Activated naive CD8-positive, alpha-beta T cell treated with anti-CD3 and anti-CD28 coated beads for 36 hours (primary cell): ENCODE data around the gene MRTFB. TPM values are rescaled to one million over a fixed set of nuclear protein-coding genes. Genes with fewer than 3 reads are reported as not detected.

Experiments used
- DNase-seq: peaks from one replicate; pipeline ENCODE4 v3.0.0; 2021
- H3K27ac Mint-ChIP-seq: one replicate; pipeline ENCODE4 v1.8.0; 2022; ENCODE audit warnings: mild to moderate bottlenecking, moderate library complexity, mixed read lengths
- H3K27me3 Mint-ChIP-seq: one replicate; pipeline ENCODE4 v1.8.0; 2022; ENCODE audit warnings: mild to moderate bottlenecking, mixed read lengths
- H3K36me3 Mint-ChIP-seq: one replicate; pipeline ENCODE4 v1.8.0; 2021; ENCODE audit warnings: mild to moderate bottlenecking, mixed read lengths
- H3K4me1 Mint-ChIP-seq: one replicate; pipeline ENCODE4 v1.8.0; 2021; ENCODE audit warnings: mixed read lengths
- H3K4me3 Mint-ChIP-seq: one replicate; pipeline ENCODE4 v1.8.0; 2022; ENCODE audit warnings: mild to moderate bottlenecking, moderate library complexity, mixed read lengths
- H3K9me3 Mint-ChIP-seq: one replicate; pipeline ENCODE4 v1.8.0; 2022; ENCODE audit warnings: mixed read lengths
- total RNA-seq, 2 experiments: library from RNA; stranded (reverse); gene quantifications; one replicate each; pipeline ENCODE4 v1.2.3, GENCODE V29; 2021

Gene MRTFB
- total RNA-seq, 2 experiments from 2014 or later, result 10.9 to 12.4 TPM

DNA sequence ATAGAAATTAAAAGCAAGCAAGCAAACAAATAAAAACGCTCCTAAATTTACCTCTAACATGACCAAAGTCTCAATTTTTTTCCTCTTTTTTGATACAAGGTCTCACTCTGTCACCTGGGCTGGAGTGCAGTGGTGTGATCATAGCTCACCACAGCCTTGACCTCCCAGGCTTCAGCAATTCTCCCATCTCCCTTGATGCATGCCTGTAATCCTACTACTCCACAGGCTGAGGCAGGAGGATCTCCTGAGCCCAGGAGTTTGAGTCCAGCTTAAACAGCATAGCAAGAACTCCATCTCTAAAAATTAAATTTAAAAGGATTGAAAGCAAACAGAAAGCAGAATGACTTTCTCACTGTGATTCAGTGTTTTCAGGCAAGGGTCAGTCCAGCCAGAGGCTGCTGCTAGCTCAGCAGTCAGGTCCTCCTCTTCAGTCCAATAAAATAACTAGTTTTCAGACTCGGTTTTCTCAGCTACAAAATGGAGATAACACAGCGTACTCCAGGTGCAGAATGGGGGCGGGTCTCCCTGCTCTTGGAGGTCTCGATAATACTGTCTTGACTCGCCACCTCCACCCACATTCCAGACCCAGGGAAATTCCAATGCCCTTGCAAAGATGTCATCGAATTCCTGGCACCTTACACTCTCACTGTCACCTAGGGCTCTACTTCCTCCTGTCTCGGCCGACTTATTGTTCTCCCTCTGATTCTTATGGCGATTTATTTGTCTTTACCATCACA is 20.7 kb upstream of the MRTFB start:
- no peaks in the 10 kb centered on the region for H3K36me3 Mint-ChIP-seq
- no peaks in the 10 kb centered on the region for H3K4me1 Mint-ChIP-seq
- H3K4me3 Mint-ChIP-seq, result no peak overlapping the region
- H3K9me3 Mint-ChIP-seq, result peaks cover 1% of the 10 kb centered on the region
- H3K27ac Mint-ChIP-seq, result no peak overlapping the region
- no peak for DNase-seq
- no peaks in the 10 kb centered on the region for H3K27me3 Mint-ChIP-seq

DNA sequence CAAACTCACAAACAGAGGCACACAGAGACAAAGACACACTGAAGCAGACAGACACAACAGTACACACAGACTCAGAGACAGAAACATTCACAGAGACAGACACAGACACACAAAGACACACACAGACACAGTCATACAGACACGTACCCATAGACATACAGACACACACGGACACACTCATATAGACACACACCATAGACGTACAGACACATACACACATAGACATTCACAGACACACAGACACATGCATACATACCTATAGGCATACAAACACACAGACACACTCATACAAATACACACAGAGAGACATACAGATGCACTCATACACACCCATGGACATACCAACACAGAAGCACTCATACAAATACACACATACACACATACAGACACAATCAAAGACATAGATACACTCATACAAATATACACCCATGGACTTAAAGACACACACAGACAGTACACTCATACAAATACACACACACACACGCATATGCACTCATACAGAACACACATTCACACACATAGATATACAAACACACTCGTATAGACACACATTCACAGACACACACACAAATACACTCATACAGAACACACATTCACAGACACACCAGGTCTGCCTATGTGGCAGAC is 19.9 kb upstream of the MRTFB start:
- Mint-ChIP-seq H3K27ac (no peak overlapping the region), H3K36me3 (no peaks in the 10 kb centered on the region), H3K9me3 (peaks cover 1% of the 10 kb centered on the region), H3K4me1 (no peaks in the 10 kb centered on the region), H3K27me3 (peaks cover 3% of the 10 kb centered on the region), H3K4me3 (no peak overlapping the region)
- no peak for DNase-seq

DNA sequence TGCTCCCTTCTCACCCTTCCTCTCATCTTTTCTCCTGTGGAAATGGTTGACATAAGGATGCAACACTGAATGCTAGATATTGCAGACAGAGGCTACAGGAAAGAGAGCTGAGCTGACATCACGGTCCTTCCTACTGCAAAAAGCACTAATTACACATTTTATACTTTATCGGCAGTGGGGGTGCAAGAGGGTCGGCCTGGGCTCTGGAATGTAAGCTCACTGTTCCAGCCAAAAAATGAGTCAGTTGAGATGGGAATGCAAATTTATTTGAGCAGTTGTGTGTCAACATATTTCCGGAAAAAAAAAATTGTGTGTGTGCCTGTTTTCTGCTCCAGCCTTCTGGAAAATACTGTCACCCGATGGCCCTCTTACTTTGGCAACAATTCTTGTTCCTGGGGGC is 14.1 kb upstream of the MRTFB start:
- Mint-ChIP-seq H3K4me1 (no peaks in the 10 kb centered on the region), H3K9me3 (no peaks in the 10 kb centered on the region), H3K36me3 (no peaks in the 10 kb centered on the region), H3K27me3 (peaks cover 16% of the 10 kb centered on the region), H3K27ac (no peak overlapping the region), H3K4me3 (no peak overlapping the region)
- DNase-seq, result no peak

DNA sequence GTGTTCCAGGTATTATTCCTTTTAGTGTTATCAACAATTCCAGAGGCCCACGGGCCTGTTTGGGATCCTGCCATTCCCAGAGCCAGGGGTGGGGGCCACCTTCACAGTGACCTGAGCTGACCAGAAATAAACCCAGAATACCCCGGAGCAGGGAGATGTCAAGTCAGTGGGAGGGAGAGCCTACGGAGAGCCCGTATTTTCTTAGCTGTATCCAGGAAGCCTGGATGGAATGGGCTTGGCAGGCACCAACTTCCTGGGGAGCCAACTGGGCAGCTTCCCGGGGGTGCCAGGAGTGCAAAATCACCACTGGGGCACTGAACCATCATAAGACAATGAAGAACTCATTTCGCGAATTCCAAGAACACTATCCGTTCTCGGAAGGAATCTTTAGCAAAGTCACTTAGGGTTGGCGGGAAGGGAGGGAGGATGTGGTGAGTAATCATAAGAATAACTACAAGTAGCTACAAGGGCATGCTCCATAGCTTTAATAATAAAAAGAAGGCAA is 13.2 kb upstream of the MRTFB start:
- Mint-ChIP-seq H3K9me3 (no peaks in the 10 kb centered on the region), H3K36me3 (no peaks in the 10 kb centered on the region), H3K27me3 (peaks cover 16% of the 10 kb centered on the region), H3K4me3 (no peak overlapping the region), H3K4me1 (no peaks in the 10 kb centered on the region), H3K27ac (no peak overlapping the region)
- DNase-seq, result no peak

DNA sequence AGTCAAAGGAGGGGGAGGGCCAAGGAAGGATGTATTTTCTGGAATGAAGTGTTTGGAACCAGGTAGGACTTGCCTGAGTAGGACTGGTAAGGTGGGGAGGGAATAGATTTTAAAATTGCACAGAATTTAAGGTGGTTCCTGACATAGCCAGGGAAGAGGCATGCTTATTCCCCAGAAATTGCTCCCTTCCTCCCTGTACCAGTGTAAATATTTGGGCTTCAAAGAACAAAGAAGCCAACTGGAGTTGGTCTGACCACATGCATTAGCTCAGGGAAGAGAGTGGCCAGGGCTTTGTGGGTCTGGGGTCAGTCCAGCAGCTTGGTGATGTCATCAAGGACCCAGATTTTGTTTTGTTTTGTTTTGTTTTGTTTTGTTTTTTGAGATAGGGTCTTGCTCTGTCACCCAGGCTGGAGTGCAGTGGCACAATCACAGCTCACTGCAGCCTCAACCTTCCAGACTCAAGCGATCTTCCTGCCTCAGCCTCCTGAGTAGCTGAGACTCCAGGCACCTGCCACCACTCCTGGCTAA is 9.3 kb upstream of the MRTFB start:
- H3K27me3 Mint-ChIP-seq, result peaks cover 12% of the 10 kb centered on the region
- no peaks in the 10 kb centered on the region for H3K36me3 Mint-ChIP-seq
- H3K4me1 Mint-ChIP-seq, result no peaks in the 10 kb centered on the region
- no peak overlapping the region for H3K27ac Mint-ChIP-seq
- H3K9me3 Mint-ChIP-seq, result no peaks in the 10 kb centered on the region
- no peak overlapping the region for H3K4me3 Mint-ChIP-seq
- no peak for DNase-seq

DNA sequence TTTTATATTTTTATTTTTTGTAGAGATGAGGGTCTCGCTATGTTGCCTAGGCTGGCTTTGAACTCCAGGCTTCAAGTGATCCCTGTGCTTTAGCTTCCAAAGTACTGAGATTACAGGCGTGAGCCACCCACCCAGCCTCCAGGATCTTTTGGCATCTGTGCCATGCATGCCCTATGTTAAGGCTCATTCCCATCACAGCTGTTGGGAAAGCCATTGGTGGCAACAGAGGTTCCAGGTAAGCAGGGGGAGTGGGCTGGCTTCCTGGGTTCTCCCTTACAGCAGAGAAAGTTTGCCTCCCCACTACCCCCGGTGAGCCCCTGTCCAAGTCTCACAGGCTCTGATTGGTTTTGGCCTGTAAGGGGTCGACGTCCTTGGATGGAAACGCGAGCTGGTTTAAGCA is 8.9 kb upstream of the MRTFB start:
- Mint-ChIP-seq H3K9me3 (no peaks in the 10 kb centered on the region), H3K36me3 (no peaks in the 10 kb centered on the region), H3K27ac (no peak overlapping the region), H3K4me1 (no peaks in the 10 kb centered on the region), H3K27me3 (peaks cover 11% of the 10 kb centered on the region), H3K4me3 (no peak overlapping the region)
- DNase-seq, result no peak

DNA sequence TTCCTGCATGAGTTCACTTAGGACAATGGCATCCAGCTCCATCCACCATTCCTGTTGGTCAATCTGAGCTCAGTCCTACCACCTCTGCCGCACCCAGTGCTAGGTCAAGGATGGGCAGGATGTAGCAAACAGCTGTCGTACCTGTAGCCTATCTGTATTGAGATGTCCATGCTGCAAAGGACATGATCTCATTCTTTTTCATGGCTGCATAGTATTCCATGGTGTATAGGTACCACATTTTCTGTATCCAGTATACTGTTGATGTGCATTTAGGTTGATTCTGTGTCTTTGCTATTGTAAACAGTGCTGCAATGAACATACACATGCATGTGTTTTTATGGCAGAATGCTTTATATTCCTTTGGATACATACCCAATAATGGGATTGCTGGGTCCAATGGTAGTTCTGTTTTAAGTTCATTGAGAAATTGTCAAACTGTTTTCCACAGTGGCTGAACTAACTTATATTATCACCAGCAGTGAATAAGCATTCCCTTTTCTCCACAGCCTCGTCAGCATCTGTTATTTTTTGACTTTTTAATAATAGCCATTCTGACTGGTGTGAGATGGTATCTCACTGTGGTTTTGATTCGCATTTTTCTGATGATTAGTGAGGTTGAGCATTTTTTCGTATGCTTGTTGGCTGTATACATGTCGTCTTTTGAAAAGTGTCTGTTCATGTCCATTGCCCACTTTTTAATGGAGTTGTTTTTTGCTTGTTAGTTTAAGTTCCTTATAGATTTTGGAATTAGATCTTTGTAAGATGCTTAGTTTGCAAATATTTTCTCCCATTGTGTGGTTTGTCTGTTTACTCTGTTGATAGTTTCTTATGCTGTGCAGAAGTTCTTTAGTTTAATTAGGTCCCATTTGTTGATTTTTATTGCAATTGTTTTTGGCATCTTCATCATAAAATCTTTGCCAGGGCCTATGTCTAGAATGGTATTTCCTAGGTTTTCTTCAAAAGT is 7.2 kb upstream of the MRTFB start:
- Mint-ChIP-seq H3K4me3 (no peak overlapping the region), H3K27me3 (no peaks in the 10 kb centered on the region), H3K9me3 (no peaks in the 10 kb centered on the region), H3K36me3 (no peaks in the 10 kb centered on the region), H3K4me1 (no peaks in the 10 kb centered on the region), H3K27ac (no peak overlapping the region)
- no peak for DNase-seq

DNA sequence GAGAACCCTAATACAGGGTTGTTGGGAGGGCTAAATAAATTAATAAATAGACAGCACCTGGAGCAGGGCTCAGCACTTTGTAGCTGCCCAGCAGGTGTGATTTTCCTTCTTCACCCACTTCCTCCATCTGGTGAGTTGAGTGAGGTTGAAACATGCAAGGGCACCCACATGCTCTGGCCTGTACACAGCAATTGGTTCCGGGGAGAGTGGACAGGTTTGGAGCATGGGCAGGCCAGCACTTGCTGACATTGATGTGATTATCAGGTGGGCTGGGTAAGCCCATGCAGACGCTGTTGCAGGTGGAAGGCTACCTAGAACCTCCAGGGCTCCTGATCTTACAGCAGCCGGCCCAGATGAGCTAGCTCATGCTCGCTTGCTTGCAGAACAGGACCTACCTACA is 1.3 kb upstream of the MRTFB start:
- DNase-seq, result no peak
- H3K36me3 Mint-ChIP-seq, result peaks cover 3% of the 10 kb centered on the region
- no peak overlapping the region for H3K4me3 Mint-ChIP-seq
- no peak overlapping the region for H3K27ac Mint-ChIP-seq
- H3K9me3 Mint-ChIP-seq, result no peaks in the 10 kb centered on the region
- H3K27me3 Mint-ChIP-seq, result no peaks in the 10 kb centered on the region
- peaks cover 10% of the 10 kb centered on the region for H3K4me1 Mint-ChIP-seq

DNA sequence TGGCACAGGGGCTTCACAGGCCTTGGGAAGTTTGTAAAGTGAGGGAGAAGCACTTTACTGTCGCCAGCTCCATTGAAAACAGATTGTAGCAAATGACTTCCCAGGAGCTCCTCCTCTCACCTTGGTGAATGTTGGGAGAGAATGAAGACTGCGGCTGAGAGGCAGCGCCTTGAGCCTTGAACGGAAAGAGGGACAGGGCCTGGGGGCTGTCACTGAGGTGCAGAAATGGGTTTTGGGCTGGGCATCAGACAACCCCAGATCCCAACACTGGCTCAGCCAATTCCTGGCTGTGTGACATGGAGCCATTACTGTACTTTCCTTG is 603 bp upstream of the MRTFB start:
- H3K9me3 Mint-ChIP-seq, result no peaks in the 10 kb centered on the region
- no peaks in the 10 kb centered on the region for H3K27me3 Mint-ChIP-seq
- peak overlapping the region; percentile 88 for H3K4me3 Mint-ChIP-seq

DNA sequence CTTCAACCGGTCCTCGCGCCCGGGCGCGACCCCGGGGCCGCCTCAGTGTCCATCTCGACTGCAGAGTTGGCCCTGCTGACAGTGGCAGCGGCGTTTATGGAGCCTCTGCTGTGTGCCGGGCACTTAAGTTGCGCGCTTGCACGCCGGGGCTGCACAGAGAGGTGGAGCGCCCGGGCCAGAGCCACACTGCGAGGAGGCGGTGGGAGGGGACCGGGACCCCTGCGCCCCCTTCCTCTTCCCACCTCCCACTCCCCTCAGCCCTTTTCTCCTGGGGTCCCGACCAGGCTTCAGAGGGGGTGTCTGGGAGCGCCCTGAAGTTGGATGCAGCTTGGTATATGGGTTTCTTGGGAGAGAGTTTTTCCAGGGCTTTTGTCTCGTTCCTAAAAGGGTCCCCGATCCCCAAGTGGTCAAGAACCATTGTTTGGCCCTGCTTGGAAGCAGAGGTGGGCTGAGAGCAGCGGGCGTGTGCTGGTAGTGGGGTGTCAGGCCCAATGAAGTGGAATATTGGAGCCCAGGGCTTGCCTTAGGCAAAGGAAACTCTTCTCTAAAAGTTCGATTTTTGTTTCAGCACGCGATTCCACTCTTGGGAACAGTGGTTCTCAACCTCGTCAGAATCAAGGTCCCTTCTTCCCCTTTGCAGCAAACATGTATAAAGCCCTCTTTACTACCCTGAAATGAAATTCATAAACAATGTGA is 605 bp downstream of the MRTFB start:
- no peaks in the 10 kb centered on the region for H3K9me3 Mint-ChIP-seq
- peak overlapping the region; percentile 83 for H3K4me3 Mint-ChIP-seq
- peaks cover 3% of the 10 kb centered on the region for H3K36me3 Mint-ChIP-seq
- no peak overlapping the region for H3K27ac Mint-ChIP-seq
- DNase-seq, result peak; percentile 37
- peaks cover 10% of the 10 kb centered on the region for H3K4me1 Mint-ChIP-seq
- no peaks in the 10 kb centered on the region for H3K27me3 Mint-ChIP-seq

More for the DNA sequence above, 603 bp upstream of the MRTFB start:
- H3K27ac Mint-ChIP-seq, result peak overlapping the region; percentile 76
- no peak for DNase-seq
- peaks cover 3% of the 10 kb centered on the region for H3K36me3 Mint-ChIP-seq
- H3K4me1 Mint-ChIP-seq, result peaks cover 10% of the 10 kb centered on the region

DNA sequence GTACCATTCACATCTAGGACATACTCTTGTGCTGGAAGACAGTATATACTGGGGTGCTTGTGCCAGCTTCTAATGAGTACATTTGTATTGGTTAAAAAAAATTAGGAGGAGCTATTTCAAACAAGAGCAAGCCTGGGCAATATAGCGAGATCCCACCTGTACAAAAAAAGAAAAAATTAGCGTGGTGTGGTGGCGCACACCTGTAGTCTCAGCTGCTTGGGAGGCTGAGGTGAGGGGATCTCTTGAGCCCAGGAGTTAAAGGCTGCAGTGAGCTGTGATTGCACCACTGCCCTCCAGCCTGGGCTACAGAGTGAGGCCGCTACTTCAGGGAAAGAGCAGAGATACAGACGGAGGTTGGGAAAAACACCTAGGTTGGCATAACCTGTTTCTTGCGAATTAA is 1.2 kb downstream of the MRTFB start:
- H3K9me3 Mint-ChIP-seq, result no peaks in the 10 kb centered on the region
- peaks cover 10% of the 10 kb centered on the region for H3K4me1 Mint-ChIP-seq

DNA sequence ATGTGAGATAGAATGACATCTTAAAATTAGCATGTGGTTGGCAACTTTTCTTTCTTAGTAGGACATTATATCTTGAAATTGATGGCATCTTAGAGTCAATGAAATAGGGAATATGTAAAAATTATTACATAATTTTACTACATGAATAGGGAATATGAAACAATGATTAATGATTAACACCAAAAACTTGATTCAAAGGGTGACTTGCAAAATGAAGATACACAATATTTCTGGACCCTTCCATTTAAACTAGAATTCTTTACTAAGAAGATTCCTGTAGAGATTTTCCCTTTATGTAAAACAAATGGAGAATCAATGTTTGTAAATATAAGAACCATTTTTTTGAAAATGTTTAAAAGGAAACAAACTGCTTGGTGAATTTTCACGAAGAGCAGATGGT is 3.4 kb downstream of the MRTFB start:
- no peak overlapping the region for H3K4me3 Mint-ChIP-seq
- peaks cover 16% of the 10 kb centered on the region for H3K4me1 Mint-ChIP-seq
- H3K27ac Mint-ChIP-seq, result no peak overlapping the region
- H3K27me3 Mint-ChIP-seq, result no peaks in the 10 kb centered on the region
- no peak for DNase-seq
- peaks cover 3% of the 10 kb centered on the region for H3K36me3 Mint-ChIP-seq
- H3K9me3 Mint-ChIP-seq, result no peaks in the 10 kb centered on the region

More for the DNA sequence above, 1.2 kb downstream of the MRTFB start:
- H3K4me3 Mint-ChIP-seq, result peak overlapping the region; percentile 83
- no peaks in the 10 kb centered on the region for H3K27me3 Mint-ChIP-seq
- H3K36me3 Mint-ChIP-seq, result peaks cover 3% of the 10 kb centered on the region
- no peak for DNase-seq
- H3K27ac Mint-ChIP-seq, result no peak overlapping the region

DNA sequence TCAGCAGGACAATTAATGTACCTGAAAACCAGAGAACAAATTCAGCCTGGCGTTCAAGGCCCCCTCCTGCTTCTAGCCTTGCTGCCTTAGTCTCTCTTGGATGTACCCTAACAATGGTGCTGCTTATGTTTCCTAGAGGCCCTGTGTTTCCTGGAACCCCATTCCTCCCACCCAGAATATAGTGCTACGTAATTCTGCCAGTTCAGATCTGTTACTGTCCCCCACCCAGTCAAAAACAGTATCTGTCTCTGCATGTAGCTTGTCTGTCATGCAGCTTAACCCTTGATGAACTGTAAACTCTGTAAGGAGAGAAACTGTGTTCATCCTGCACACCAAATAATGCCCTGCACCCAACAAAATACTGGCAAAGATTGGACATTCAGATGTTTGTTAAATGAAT is 6.8 kb downstream of the MRTFB start:
- DNase-seq, result no peak
- no peak overlapping the region for H3K27ac Mint-ChIP-seq
- H3K9me3 Mint-ChIP-seq, result no peaks in the 10 kb centered on the region
- peaks cover 16% of the 10 kb centered on the region for H3K36me3 Mint-ChIP-seq
- H3K27me3 Mint-ChIP-seq, result no peaks in the 10 kb centered on the region
- no peak overlapping the region for H3K4me3 Mint-ChIP-seq
- peaks cover 12% of the 10 kb centered on the region for H3K4me1 Mint-ChIP-seq

DNA sequence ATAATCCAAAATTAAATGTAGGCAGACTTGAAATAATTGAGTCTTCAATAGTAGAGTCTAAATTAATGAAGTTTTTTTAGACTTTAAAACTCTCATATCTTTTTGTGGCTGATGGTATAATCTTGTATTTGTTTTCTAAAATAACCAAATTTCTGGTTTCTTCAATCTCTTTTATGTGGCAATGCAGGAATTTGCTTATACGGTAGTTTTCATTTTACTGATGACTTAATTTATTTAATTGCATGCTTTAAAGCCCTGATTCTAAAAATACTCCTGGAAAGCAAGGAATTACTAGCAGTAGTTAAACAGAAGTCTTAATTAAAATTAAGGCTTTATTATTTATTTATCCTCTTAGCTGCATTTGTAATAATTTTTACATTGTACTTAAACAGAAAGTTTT is 15.4 kb downstream of the MRTFB start:
- H3K4me1 Mint-ChIP-seq, result peaks cover 12% of the 10 kb centered on the region
- peaks cover 11% of the 10 kb centered on the region for H3K36me3 Mint-ChIP-seq
- no peaks in the 10 kb centered on the region for H3K9me3 Mint-ChIP-seq
- H3K27me3 Mint-ChIP-seq, result no peaks in the 10 kb centered on the region
- no peak overlapping the region for H3K27ac Mint-ChIP-seq
- no peak overlapping the region for H3K4me3 Mint-ChIP-seq
- DNase-seq, result no peak
